ENCODE data around the gene ZNRF3.

The ZNRF3 gene

GRCh38 chr22:29043906-29044575, 160.7 kb downstream of the ZNRF3 start:
- DNase-seq = no peak

GRCh38 chr22:29044657-29045176, 161.3 kb downstream of the ZNRF3 start:
- no peak for DNase-seq

GRCh38 chr22:29048822-29049654, 165.7 kb downstream of the ZNRF3 start:
- DNase-seq = no peak

- DNase-seq = no peak
Measured at GRCh38 chr22:29049655-29050263, 166.4 kb downstream of the ZNRF3 start.

- no peak for DNase-seq
Measured at GRCh38 chr22:29050457-29050856, 167.1 kb downstream of the ZNRF3 start.

- DNase-seq = no peak
Measured at GRCh38 chr22:29053048-29053702, 169.8 kb downstream of the ZNRF3 start.

- DNase-seq = no peak
Measured at GRCh38 chr22:29054251-29054767, 170.9 kb downstream of the ZNRF3 start.

GRCh38 chr22:29055192-29055830, 171.9 kb downstream of the ZNRF3 start:
- DNase-seq = no peak

- DNase-seq = no peak
Measured at GRCh38 chr22:29056472-29056871, 173.1 kb downstream of the ZNRF3 start.

GRCh38 chr22:29060251-29060869, 177.0 kb downstream of the ZNRF3 start:
- DNase-seq = no peak

- DNase-seq = no peak
Measured at GRCh38 chr22:29060931-29061330, 177.6 kb downstream of the ZNRF3 start.

- no peak for DNase-seq
Measured at GRCh38 chr22:29061773-29062172, 178.4 kb downstream of the ZNRF3 start, which contains the start of gene C22orf31. Gene C22orf31, minus strand, starts transcription at chr22:29061831. Its CDS starts 39 bp downstream, at chr22:29061792.

GRCh38 chr22:29062286-29062821, 179.0 kb downstream of the ZNRF3 start:
- no peak for DNase-seq

- no peak for DNase-seq
Measured at GRCh38 chr22:29065468-29066190, 182.3 kb downstream of the ZNRF3 start.

- no peak for DNase-seq
Measured at GRCh38 chr22:29069463-29069862, 186.1 kb downstream of the ZNRF3 start.

GRCh38 chr22:29070490-29070889, 187.1 kb downstream of the ZNRF3 start:
- no peak for DNase-seq

GRCh38 chr22:29071261-29072045, 188.1 kb downstream of the ZNRF3 start:
- peak; percentile 72 for DNase-seq

GRCh38 chr22:29072193-29072978, 189.0 kb downstream of the ZNRF3 start:
- peak; percentile 93 for DNase-seq
